Endodermal cell (in vitro differentiated cells): ENCODE results near the gene MYRIP. TPM values are rescaled to one million over a fixed set of nuclear protein-coding genes. Genes with fewer than 3 reads are reported as not detected.

ENCODE experiments used
- DNase-seq: peaks from one replicate; pipeline ENCODE4 v3.0.0-alpha.2; 2017
- H3K27ac ChIP-seq: 2 replicates; pipeline ENCODE4 v1.5.1; 2013; ENCODE audit warnings: mild to moderate bottlenecking, low read depth, low read length, moderate library complexity
- H3K27me3 ChIP-seq: 2 replicates; pipeline ENCODE4 v1.6.1; 2013; ENCODE audit warnings: mild to moderate bottlenecking, low read length, moderate library complexity; ENCODE audit not compliant: insufficient read depth, control insufficient read depth, poor library complexity, severe bottlenecking
- H3K36me3 ChIP-seq: 2 replicates; pipeline ENCODE4 v1.7.0; 2013; ENCODE audit warnings: mild to moderate bottlenecking, low read length, moderate library complexity; ENCODE audit not compliant: control insufficient read depth, insufficient read depth
- H3K4me1 ChIP-seq: one replicate; pipeline ENCODE4 v1.7.0; 2013; ENCODE audit warnings: low read length; ENCODE audit not compliant: control insufficient read depth, insufficient read depth
- H3K4me3 ChIP-seq: 2 replicates; pipeline ENCODE4 v1.5.1; 2013; ENCODE audit warnings: mild to moderate bottlenecking, low read length, moderate library complexity
- H3K9ac ChIP-seq: 2 replicates; pipeline ENCODE4 v1.6.1; 2013; ENCODE audit warnings: mild to moderate bottlenecking, low read length, moderate library complexity; ENCODE audit not compliant: poor library complexity, severe bottlenecking; ENCODE audit errors: extremely low read depth
- H3K9me3 ChIP-seq: 2 replicates; pipeline ENCODE4 v1.6.1; 2013; ENCODE audit warnings: mild to moderate bottlenecking, low read length, moderate library complexity; ENCODE audit not compliant: control insufficient read depth
- H3K27ac Mint-ChIP-seq: 2 replicates; pipeline ENCODE4 v1.8.0; 2020; ENCODE audit warnings: mixed read lengths
- H3K27me3 Mint-ChIP-seq: 2 replicates; pipeline ENCODE4 v1.8.0; 2021; ENCODE audit warnings: mild to moderate bottlenecking, mixed read lengths; ENCODE audit not compliant: insufficient read depth
- H3K36me3 Mint-ChIP-seq: 2 replicates; pipeline ENCODE4 v1.8.0; 2020; ENCODE audit warnings: low read depth, mixed read lengths
- H3K4me1 Mint-ChIP-seq: 2 replicates; pipeline ENCODE4 v1.8.0; 2020; ENCODE audit warnings: mixed read lengths
- H3K4me3 Mint-ChIP-seq: 2 replicates; pipeline ENCODE4 v1.8.0; 2020; ENCODE audit warnings: mild to moderate bottlenecking, moderate library complexity, mixed read lengths
- H3K9me3 Mint-ChIP-seq: 2 replicates; pipeline ENCODE4 v1.8.0; 2020; ENCODE audit warnings: mild to moderate bottlenecking, mixed read lengths
- WGBS, 2 experiments: methylation state at CpG; one replicate each; pipeline versions ENCODE4 v1.1.5 to v1.1.7; 2013; ENCODE audit warnings: missing lambda C conversion rate in 2 of 2, mixed read lengths in 1 of 2; ENCODE audit not compliant: insufficient coverage in 1 of 2, insufficient read length in 1 of 2; 5-methylcytosine and 5-hydroxymethylcytosine counted together
- total RNA-seq, 2 donors: library from RNA; stranded (reverse); fragmentation: NEBNext Ultra II Directional in 1 of 2; extraction: Animal tissue kit (Norgen Biotek cat#: 25700) in 1 of 2; gene quantifications; 2 replicates in 1 of 2; 3 replicates in 1 of 2; pipeline ENCODE4 v1.2.1, GENCODE V29; 2021
- TF ChIP-seq, protein P1 (sequence below): fragments of 200-600 bp; sonication (generic); conservative IDR thresholded peaks from 2 replicates; pipeline ENCODE4 v1.5.0; 2021; ENCODE audit warnings: antibody characterized with exemption, mild to moderate bottlenecking

The MYRIP gene
- total RNA-seq, 2 donors from 2014 or later, result 4.3 to 4.6 TPM

DNA sequence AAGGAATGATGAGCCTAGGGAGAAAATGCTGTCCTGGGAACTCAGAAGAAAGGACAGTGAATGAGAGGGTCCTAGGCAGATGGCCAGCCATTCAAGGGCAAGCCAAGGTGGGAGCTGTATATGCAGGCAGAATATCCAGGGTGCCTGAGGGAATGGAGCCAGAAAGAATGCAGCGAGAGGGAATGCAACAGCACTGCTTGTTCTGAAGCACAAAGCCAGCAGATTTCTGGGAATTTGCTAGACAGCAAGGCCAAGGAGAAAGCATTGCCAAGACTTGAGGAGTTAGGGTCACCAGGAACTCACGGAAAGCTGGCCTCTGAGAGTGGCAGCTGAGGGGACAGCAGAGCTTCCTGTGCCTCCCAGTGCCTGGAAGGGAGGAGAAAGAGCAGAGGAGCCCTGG is 200.6 kb downstream of the MYRIP start:
- WGBS, 2 experiments, result 88 to 95% methylated on average over 2 of the region's 2 CpGs
- H3K4me1 ChIP-seq, result no peaks in the 10 kb centered on the region
- no peak overlapping the region for H3K27ac Mint-ChIP-seq
- H3K9me3 Mint-ChIP-seq, result no peaks in the 10 kb centered on the region
- H3K36me3 Mint-ChIP-seq, result no peaks in the 10 kb centered on the region
- no peaks in the 10 kb centered on the region for H3K27me3 ChIP-seq
- no peak for DNase-seq
- H3K9ac ChIP-seq, result no peak overlapping the region
- no peaks in the 10 kb centered on the region for H3K9me3 ChIP-seq
- TF ChIP-seq, protein P1, sequence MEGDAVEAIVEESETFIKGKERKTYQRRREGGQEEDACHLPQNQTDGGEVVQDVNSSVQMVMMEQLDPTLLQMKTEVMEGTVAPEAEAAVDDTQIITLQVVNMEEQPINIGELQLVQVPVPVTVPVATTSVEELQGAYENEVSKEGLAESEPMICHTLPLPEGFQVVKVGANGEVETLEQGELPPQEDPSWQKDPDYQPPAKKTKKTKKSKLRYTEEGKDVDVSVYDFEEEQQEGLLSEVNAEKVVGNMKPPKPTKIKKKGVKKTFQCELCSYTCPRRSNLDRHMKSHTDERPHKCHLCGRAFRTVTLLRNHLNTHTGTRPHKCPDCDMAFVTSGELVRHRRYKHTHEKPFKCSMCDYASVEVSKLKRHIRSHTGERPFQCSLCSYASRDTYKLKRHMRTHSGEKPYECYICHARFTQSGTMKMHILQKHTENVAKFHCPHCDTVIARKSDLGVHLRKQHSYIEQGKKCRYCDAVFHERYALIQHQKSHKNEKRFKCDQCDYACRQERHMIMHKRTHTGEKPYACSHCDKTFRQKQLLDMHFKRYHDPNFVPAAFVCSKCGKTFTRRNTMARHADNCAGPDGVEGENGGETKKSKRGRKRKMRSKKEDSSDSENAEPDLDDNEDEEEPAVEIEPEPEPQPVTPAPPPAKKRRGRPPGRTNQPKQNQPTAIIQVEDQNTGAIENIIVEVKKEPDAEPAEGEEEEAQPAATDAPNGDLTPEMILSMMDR, result no peak
- no peaks in the 10 kb centered on the region for H3K27me3 Mint-ChIP-seq
- H3K4me3 Mint-ChIP-seq, result no peak overlapping the region
- no peak overlapping the region for H3K4me3 ChIP-seq
- no peaks in the 10 kb centered on the region for H3K4me1 Mint-ChIP-seq
- H3K27ac ChIP-seq, result no peak overlapping the region
- H3K36me3 ChIP-seq, result no peaks in the 10 kb centered on the region

DNA sequence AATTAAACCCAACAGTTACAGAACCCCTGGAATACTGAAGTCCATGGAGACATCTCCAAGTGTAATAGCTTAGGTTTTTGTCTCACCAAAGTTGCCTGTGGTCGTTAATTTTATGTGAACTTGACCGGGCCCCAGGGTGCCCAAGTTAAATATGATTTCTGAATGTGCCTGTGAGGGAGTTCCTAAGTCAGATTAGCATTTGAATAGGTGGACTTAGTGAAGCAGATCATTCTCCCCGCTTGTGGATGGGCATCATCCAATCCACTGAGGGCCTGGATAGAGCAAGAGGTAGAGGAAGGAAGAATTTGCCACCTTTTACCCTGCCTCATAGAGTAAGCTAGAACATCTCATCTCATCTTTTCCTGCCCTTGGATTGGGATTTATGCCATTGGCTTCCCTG is 203.0 kb downstream of the MYRIP start:
- WGBS, 2 experiments, result 85 to 92% methylated on average over 2 to 3 of the region's 3 CpGs
- H3K27ac Mint-ChIP-seq, result no peak overlapping the region
- no peaks in the 10 kb centered on the region for H3K27me3 ChIP-seq
- no peak overlapping the region for H3K4me3 ChIP-seq
- TF ChIP-seq, protein P1, result no peak
- H3K36me3 ChIP-seq, result no peaks in the 10 kb centered on the region
- H3K4me3 Mint-ChIP-seq, result no peak overlapping the region
- H3K9ac ChIP-seq, result no peak overlapping the region
- no peaks in the 10 kb centered on the region for H3K4me1 Mint-ChIP-seq
- no peaks in the 10 kb centered on the region for H3K9me3 ChIP-seq
- H3K27me3 Mint-ChIP-seq, result no peaks in the 10 kb centered on the region
- H3K9me3 Mint-ChIP-seq, result no peaks in the 10 kb centered on the region
- no peak for DNase-seq
- no peak overlapping the region for H3K27ac ChIP-seq
- H3K36me3 Mint-ChIP-seq, result no peaks in the 10 kb centered on the region
- H3K4me1 ChIP-seq, result no peaks in the 10 kb centered on the region

DNA sequence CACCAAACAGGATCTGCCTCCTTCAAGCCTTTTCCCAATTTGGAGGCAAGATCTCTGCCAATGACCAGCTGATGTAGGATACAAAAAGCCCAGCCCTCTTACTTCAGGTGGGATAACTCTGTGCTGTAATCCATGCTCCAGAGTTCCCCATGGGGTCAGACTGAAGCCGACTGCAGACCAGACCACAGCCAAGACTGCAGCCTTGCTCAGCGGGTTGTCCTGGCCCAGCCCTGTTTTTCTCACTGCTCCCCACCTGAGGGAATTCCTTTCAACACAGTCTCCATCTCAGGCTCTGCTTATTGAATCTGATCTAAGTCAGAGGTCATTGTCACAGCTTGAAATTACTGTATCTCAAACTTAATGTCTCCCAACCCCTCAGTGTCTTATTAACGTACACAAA is 207.0 kb downstream of the MYRIP start:
- Histone ChIP-seq H3K4me1 (no peaks in the 10 kb centered on the region), H3K27me3 (no peaks in the 10 kb centered on the region), H3K36me3 (no peaks in the 10 kb centered on the region), H3K27ac (no peak overlapping the region), H3K9me3 (no peaks in the 10 kb centered on the region), H3K9ac (no peak overlapping the region), H3K4me3 (no peak overlapping the region)
- no peaks in the 10 kb centered on the region for H3K27me3 Mint-ChIP-seq
- H3K4me1 Mint-ChIP-seq, result no peaks in the 10 kb centered on the region
- DNase-seq, result no peak
- WGBS, 2 experiments, result 55 to 62% methylated on average over 3 of the region's 3 CpGs
- TF ChIP-seq, protein P1, result no peak
- H3K9me3 Mint-ChIP-seq, result no peaks in the 10 kb centered on the region
- H3K36me3 Mint-ChIP-seq, result no peaks in the 10 kb centered on the region
- H3K27ac Mint-ChIP-seq, result no peak overlapping the region
- no peak overlapping the region for H3K4me3 Mint-ChIP-seq
